RWPE1 (cell line): Measurements from ENCODE around the gene CLTB.

Source experiments
- CTCF ChIA-PET: fragments of 350-600 bp; sonication (Branson Sonifier 250); formaldehyde crosslinking; extraction: SDS; loops from one replicate; lab custom pipeline; 2021; lab: Yijun Ruan, JAX
- POLR2A ChIA-PET: fragments of 400-600 bp; formaldehyde crosslinking; extraction: SDS; loops from one replicate; lab custom pipeline; 2020; ENCODE audit warnings: antibody characterized with exemption; ENCODE audit not compliant: low non-redundant PET; lab: Yijun Ruan, JAX
- DNase-seq: peaks from one replicate; pipeline ENCODE4 v3.0.0; 2012; ENCODE audit warnings: low spot score
- H3K27ac ChIP-seq: fragments of 450-650 bp; 2 replicates; pipeline ENCODE4 v1.5.1; 2017
- CTCF ChIP-seq: fragments of 450-650 bp; conservative IDR thresholded peaks from 2 replicates; pipeline ENCODE4 v1.5.1; 2017; ENCODE audit warnings: low read depth, mild to moderate bottlenecking

Gene CLTB

DNA sequence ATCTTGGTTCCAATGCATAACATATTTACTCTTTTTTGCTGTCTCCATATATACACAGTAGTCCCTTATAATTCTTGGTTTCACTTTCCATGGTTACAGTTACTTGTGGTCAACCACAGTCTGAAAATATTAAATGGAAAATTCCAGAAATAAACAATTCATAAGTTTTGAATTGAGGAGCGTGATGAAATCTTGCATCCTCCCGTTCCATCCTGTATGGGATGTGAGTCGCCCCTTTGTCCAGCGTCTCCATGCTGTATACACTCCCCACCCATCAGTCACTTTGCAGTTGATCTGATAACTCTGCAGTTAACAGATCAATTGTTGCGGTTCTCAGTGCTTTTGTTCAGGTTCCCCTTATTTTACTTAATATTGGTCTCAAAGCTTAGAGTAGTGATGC, 20.3 kb upstream of the CLTB start:
- ChIA-PET POLR2A (no interaction called here), CTCF (no interaction called here)
- TF ChIP-seq CTCF = no peak
- no peak overlapping the region for H3K27ac ChIP-seq
- no peak for DNase-seq

- CTCF ChIA-PET = no interaction called here
- POLR2A ChIA-PET = no interaction called here
- no peak overlapping the region for H3K27ac ChIP-seq
- no peak for TF ChIP-seq CTCF
- no peak for DNase-seq
Measured at GRCh38 chr5:176432707-176433106, 16.4 kb upstream of the CLTB start.

DNA sequence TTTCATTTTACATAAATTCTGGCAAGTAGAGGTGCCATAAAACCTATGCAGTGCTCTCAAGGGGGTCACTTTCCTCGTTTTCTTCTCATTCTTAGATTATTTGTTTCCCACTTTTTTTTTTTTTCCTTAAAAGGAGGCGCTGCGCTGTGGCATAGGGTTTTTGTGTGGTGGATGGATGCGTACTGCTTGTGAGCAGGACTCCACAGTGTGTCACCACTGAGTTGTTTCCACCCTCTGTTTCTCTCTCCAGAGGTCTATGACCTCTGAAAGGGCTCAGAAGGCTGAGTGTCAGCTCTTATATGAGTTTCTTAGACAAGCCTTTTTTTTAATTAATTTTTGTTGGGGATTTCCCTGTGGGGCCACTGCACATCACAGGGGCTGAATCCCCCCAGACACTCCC, 13.6 kb upstream of the CLTB start:
- no peak for TF ChIP-seq CTCF
- no peak for DNase-seq
- CTCF ChIA-PET = interaction anchor here (0.5 to 1.6 kb wide), 2 partner anchors 18 to 217 kb away, joined by 3 to 5 read pairs; partner anchors contain the start of genes FAF2 and TSPAN17
- H3K27ac ChIP-seq = no peak overlapping the region
- POLR2A ChIA-PET = no interaction called here

DNA sequence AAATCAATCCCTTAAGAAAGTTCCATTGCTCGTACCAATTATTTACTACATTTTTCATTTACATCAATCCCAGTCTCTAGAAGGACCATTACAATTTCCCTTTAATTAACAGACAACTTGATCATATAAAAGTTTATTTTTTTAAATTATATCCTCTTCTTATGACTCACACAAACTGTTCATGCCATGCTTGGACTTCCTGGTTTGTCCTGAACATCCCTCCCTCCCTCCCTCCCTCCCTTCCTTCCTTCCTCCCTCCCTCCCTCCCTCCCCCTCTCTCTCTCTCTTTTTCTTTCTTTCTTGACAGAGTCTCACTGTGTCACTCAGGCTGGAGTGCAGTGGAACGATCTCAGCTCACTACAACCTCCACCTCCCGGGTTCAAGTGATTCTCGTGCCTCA, 11.6 kb upstream of the CLTB start:
- ChIA-PET POLR2A (no interaction called here), CTCF (interaction anchor here (0.6 kb wide), 1 partner anchor 145 kb away, joined by 3 read pairs; no protein-coding TSS in a partner anchor)
- TF ChIP-seq CTCF = no peak
- no peak overlapping the region for H3K27ac ChIP-seq
- DNase-seq = no peak

- CTCF ChIA-PET = interaction anchor here (0.6 to 0.7 kb wide), 2 partner anchors 26 to 152 kb away, joined by 4 read pairs; no protein-coding TSS in a partner anchor
- POLR2A ChIA-PET = no interaction called here
- no peak for TF ChIP-seq CTCF
- H3K27ac ChIP-seq = no peak overlapping the region
- no peak for DNase-seq
Measured at GRCh38 chr5:176426876-176427275, 10.5 kb upstream of the CLTB start.

DNA sequence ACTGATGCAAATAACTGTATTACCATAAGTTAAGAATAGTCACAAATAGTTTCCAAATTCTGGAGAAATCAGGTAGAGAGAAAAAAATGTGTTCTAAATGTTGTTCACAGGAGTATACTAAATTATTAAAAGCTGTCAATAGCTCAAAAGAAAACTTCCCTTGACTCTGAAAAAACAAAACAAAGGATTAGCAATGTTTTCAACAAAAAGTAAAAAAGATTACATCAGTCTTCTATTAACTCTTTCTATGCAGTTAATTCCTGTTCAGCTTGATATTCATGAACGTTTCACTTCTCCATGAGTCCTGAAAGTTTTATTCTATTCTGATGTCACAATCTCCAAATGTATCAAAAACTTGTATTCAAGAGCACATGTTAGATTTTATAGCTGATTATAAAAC, 9.5 kb upstream of the CLTB start:
- no peak overlapping the region for H3K27ac ChIP-seq
- ChIA-PET POLR2A (no interaction called here), CTCF (no interaction called here)
- no peak for TF ChIP-seq CTCF
- DNase-seq = no peak
